ENCODE results near the gene TEX54. TPM values are rescaled to one million over a fixed set of nuclear protein-coding genes. Genes with fewer than 3 reads are reported as not detected.

TEX54 gene
- total RNA-seq, 2 experiments from 2014 or later = 1.0 TPM; not detected in 1

- intact Hi-C loops (cut with micrococcal nuclease; ENCODE audit: unreplicated experiment) = no loop called here
- peak within 1 kb of the TSS; percentile 53; the same call in 1 of the 2 replicates for H2AFZ ChIP-seq (ENCODE audit: low read length)
- H3K9me3 ChIP-seq (ENCODE audit: low read length) = no peaks in the 10 kb centered on the region
- H3K9me2 ChIP-seq (ENCODE audit: insufficient read depth, low read length) = no peaks in the 10 kb centered on the region
- H3K4me2 ChIP-seq (ENCODE audit: low read length) = peak within 1 kb of the TSS; percentile 91
- peaks cover 34% of the 10 kb centered on the region for H3K4me1 ChIP-seq (ENCODE audit: insufficient read depth, low read length, poor library complexity, severe bottlenecking)
- no peaks in the 10 kb centered on the region for H4K20me1 ChIP-seq (ENCODE audit: insufficient read depth, low read length)
- CTCF ChIA-PET (ENCODE audit: unreplicated experiment) = interaction anchor here (1.0 kb wide), 1 partner anchor 38 kb away, joined by 3 read pairs; no protein-coding TSS in a partner anchor
- no TSS peak for BruUV-seq (replicated peaks)
- H3K36me3 ChIP-seq (ENCODE audit: insufficient read depth, low read length) = peaks cover 75% of the 10 kb centered on the region
- peak within 1 kb of the TSS; percentile 78 for H3K4me3 ChIP-seq (ENCODE audit: low read depth, low read length, poor library complexity, severe bottlenecking)
- H3K27ac ChIP-seq (ENCODE audit: low read depth, low read length, poor library complexity, severe bottlenecking) = peak within 1 kb of the TSS; percentile 50
- POLR2A ChIA-PET = interaction anchor here (0.6 to 0.9 kb wide), 6 partner anchors 8 to 223 kb away, joined by 3 to 5 read pairs (median 4); no protein-coding TSS in a partner anchor
- peak; percentile 87 for DNase-seq (ENCODE audit: low spot score)
- TF ChIP-seq CTCF (conservative IDR thresholded peaks at IDR 0.05; ENCODE audit: low read length) = peak; percentile 35; the same call in 1 of the 2 replicates
- no peak for TF ChIP-seq EZH2phosphoT487 (IDR thresholded peaks at IDR 0.05; ENCODE audit: borderline replicate concordance, low read depth, low read length)
- peaks cover 30% of the 10 kb centered on the region; the same call in 1 of the 2 replicates for H3K79me2 ChIP-seq (ENCODE audit: insufficient read depth, low read depth, low read length)
Observed at GRCh38 chr11:62791501-62792201, 41.0 kb downstream of the TEX54 start, which contains the start of gene TMEM223. Gene TMEM223 (minus strand): TSS chr11:62792006. CDS start chr11:62791994, 12 bp downstream.

- H3K4me2 ChIP-seq (ENCODE audit: low read length) = peak overlapping the region; percentile 91
- H2AFZ ChIP-seq (ENCODE audit: low read length) = no peak overlapping the region
- ChIA-PET CTCF (ENCODE audit: unreplicated experiment) (no interaction called here), POLR2A (interaction anchor here (0.6 to 1.4 kb wide), 5 partner anchors 18 to 110 kb away, joined by 3 to 7 read pairs (median 4); partner anchors contain the start of gene ZBTB3)
- peaks cover 63% of the 10 kb centered on the region for H3K36me3 ChIP-seq (ENCODE audit: insufficient read depth, low read length)
- intact Hi-C loops (cut with micrococcal nuclease; ENCODE audit: unreplicated experiment) = loop anchor here (5.0 kb wide), 2 partner anchors 112 to 233 kb away; partner anchors contain the start of gene UBXN1
- H4K20me1 ChIP-seq (ENCODE audit: insufficient read depth, low read length) = no peaks in the 10 kb centered on the region
- no peak for DNase-seq (ENCODE audit: low spot score)
- TF ChIP-seq CTCF (conservative IDR thresholded peaks at IDR 0.05; ENCODE audit: low read length) = no peak
- no peak for TF ChIP-seq EZH2phosphoT487 (IDR thresholded peaks at IDR 0.05; ENCODE audit: borderline replicate concordance, low read depth, low read length)
- no peaks in the 10 kb centered on the region for H3K9me2 ChIP-seq (ENCODE audit: insufficient read depth, low read length)
- no peak overlapping the region for H3K27ac ChIP-seq (ENCODE audit: low read depth, low read length, poor library complexity, severe bottlenecking)
- H3K4me3 ChIP-seq (ENCODE audit: low read depth, low read length, poor library complexity, severe bottlenecking) = no peak overlapping the region
- peaks cover 42% of the 10 kb centered on the region for H3K4me1 ChIP-seq (ENCODE audit: insufficient read depth, low read length, poor library complexity, severe bottlenecking)
- H3K79me2 ChIP-seq (ENCODE audit: insufficient read depth, low read depth, low read length) = peaks cover 30% of the 10 kb centered on the region; the same call in 1 of the 2 replicates
- no TSS peak for BruUV-seq (replicated peaks)
- H3K9me3 ChIP-seq (ENCODE audit: low read length) = no peaks in the 10 kb centered on the region
Observed at GRCh38 chr11:62789576-62789975, 43.1 kb downstream of the TEX54 start.

Measured in OCI-LY7 (cell line).